GM21737 (cell line): Measurements from ENCODE around the gene CD164.
A peak's percentile ranks its signal among the peaks of the same experiment; 100 is the strongest.
"Not testable (repeated sequence)": the region's sequence is repeated elsewhere in the genome, so short reads cannot be mapped to it uniquely, and the experiment has no call there.

Source experiments
- ATAC-seq: cut with Tn5 transposase; IDR thresholded peaks from one replicate; pipeline ENCODE4 v1.9.1; 2021; ENCODE audit warnings: mild to moderate bottlenecking, moderate library complexity; ENCODE audit not compliant: unreplicated experiment

The CD164 gene

GRCh38 chr6:109377717-109378116, 4.5 kb downstream of the CD164 start:
- no peak for ATAC-seq

- ATAC-seq: no peak
Observed at GRCh38 chr6:109374326-109374892, 7.9 kb downstream of the CD164 start.

GRCh38 chr6:109373762-109374161, 8.5 kb downstream of the CD164 start:
- ATAC-seq: peak; percentile 93

GRCh38 chr6:109373331-109373730, 8.9 kb downstream of the CD164 start:
- ATAC-seq: peak; percentile 1

GRCh38 chr6:109372130-109372529, 10.1 kb downstream of the CD164 start:
- no peak for ATAC-seq

GRCh38 chr6:109370792-109371191, 11.5 kb downstream of the CD164 start:
- no peak for ATAC-seq

GRCh38 chr6:109370336-109370735, 11.9 kb downstream of the CD164 start:
- no peak for ATAC-seq

GRCh38 chr6:109369728-109370127, 12.5 kb downstream of the CD164 start:
- ATAC-seq: no peak

GRCh38 chr6:109364382-109365078, 17.7 kb downstream of the CD164 start:
- not testable (repeated sequence) for ATAC-seq

GRCh38 chr6:109363753-109364152, 18.5 kb downstream of the CD164 start:
- ATAC-seq: no peak

- no peak for ATAC-seq
Observed at GRCh38 chr6:109362102-109362884, 20.0 kb downstream of the CD164 start.

- ATAC-seq: no peak
Observed at GRCh38 chr6:109360791-109361190, 21.5 kb downstream of the CD164 start.

GRCh38 chr6:109360281-109360680, 22.0 kb downstream of the CD164 start:
- no peak for ATAC-seq

- no peak for ATAC-seq
Observed at GRCh38 chr6:109359248-109359647, 23.0 kb downstream of the CD164 start.

GRCh38 chr6:109358204-109358603, 24.1 kb downstream of the CD164 start:
- no peak for ATAC-seq

- no peak for ATAC-seq
Observed at GRCh38 chr6:109356237-109356636, 26.0 kb downstream of the CD164 start.

GRCh38 chr6:109351231-109352130, 30.8 kb downstream of the CD164 start:
- no peak for ATAC-seq

GRCh38 chr6:109349419-109349987, 32.8 kb downstream of the CD164 start:
- ATAC-seq: no peak

- ATAC-seq: no peak
Observed at GRCh38 chr6:109348226-109348625, 34.0 kb downstream of the CD164 start.

GRCh38 chr6:109347779-109348178, 34.5 kb downstream of the CD164 start:
- ATAC-seq: no peak

- no peak for ATAC-seq
Observed at GRCh38 chr6:109345986-109346385, 36.3 kb downstream of the CD164 start.
